Stimulated activated CD4-positive, alpha-beta T cell treated with anti-CD3 and anti-CD28 coated beads, Interleukin-15, amount 100 ng/mL, for 24 hours (primary cell): ENCODE data around the gene C10orf120.

ENCODE experiments used
- DNase-seq: peaks from one replicate; pipeline ENCODE4 v3.0.0-alpha.2; 2020

Gene C10orf120

DNA sequence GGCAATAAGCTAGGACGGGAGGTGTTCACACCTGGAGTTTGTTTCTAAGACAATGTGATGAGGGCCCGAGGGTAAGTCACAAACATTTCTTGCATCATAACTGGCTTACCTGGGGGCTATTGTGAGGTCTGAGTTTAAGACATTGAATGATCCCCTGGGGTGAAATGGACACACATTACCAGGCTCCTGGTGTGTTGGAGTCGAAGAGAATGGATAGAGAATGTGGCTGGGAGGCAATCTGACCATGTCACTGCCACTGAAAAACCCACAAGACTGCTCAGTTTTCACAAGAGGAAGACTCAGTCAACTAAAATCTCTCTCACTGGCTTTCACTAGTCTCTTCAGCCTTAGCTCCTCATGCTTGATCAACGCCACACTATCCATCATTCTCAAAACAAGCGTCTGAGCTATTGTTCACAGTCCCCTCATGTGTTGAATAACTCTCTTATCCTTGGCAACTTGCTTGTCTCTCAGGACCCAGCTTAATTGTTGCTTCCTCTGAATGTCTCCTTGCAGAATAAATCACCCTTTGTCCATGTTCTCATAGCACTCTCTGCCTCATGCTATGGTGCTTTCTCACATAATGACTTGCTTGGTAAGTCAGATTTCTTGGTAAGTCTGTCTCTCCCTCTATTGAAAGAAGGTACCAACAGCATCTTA, at the start of gene C10orf120:
TSS of gene C10orf120 (minus strand) at position 51 of the 660 bp plus-strand sequence. CDS start 56 bp downstream, outside the sequence.
- DNase-seq: no peak

DNA sequence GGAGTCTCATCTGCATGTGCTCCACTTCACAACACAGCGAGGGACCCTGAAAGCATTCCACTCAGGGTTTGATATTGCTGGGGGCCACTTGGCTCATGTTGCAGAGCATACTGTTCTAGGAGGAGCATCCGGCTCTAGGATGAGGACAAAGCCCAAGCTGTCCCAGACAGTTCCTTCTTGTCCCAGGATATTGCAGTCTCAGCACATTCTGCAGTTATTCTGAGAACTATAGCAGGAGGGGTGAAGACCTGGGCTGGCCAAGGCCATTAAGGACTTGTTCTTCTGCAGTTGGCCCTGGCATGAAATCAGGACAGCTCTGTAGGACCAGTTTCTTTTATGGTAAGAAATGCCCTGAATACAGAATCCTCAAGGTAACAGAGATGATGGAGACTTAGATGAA, 48.9 kb upstream of the C10orf120 start:
- no peak for DNase-seq

DNA sequence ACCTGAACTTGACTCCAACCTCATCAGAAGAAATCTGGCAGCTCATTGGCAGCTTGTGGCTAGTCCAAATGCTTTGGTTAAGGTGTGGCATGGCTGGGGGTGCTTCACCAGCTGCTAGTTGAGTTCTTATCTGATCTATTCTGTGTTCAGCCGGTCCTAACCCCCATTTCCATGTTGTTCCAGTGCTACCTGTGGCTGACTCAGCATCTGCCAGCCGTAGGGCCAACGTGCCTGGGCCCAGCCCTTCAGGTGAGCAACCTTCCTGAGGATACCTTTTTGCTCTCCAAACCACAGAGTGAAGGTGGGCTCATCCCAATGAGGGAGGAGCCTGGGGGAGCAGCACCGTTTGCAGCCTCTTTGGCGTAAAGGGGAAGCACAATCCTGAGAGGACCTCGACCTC, 46.8 kb upstream of the C10orf120 start:
- DNase-seq: no peak

DNA sequence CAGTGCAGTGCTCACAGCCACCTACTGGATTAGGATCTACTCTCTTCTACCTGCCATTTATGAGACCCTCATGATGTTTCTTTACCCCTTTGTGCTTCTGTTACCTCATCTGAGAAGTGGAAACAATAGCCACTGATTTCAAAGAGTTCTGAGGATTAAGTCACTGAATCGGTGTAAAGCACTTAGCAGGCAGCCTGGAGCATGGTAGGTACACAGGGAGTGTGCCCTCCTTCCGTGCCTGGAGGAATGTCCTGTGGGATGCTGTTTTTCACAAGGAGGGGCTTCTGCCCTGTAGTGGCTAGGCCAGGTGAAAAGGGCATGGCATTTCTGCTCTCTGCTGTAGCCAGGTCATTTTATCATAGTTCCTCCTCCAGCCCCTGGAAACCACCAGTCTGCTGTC, 44.6 kb upstream of the C10orf120 start:
- no peak for DNase-seq

DNA sequence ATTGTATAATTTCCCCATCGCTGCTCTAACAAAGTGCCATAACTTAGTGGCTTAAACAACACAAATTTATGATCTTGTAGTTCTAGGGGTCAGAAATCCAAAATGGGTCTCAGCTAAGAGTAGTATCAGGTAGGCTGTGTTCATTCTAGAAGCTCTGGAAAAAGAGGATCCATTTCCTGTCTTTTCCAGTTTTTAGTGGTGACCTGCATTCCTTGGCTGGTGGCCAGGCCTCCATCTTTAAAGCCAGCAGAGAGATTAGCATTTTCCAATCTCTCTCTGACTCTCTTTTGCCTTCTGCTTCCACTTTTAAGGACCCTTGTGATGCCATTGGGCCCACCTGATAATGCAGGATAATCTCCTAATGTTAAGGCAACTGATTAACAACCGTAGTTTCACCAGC, 41.0 kb upstream of the C10orf120 start:
- DNase-seq: no peak

DNA sequence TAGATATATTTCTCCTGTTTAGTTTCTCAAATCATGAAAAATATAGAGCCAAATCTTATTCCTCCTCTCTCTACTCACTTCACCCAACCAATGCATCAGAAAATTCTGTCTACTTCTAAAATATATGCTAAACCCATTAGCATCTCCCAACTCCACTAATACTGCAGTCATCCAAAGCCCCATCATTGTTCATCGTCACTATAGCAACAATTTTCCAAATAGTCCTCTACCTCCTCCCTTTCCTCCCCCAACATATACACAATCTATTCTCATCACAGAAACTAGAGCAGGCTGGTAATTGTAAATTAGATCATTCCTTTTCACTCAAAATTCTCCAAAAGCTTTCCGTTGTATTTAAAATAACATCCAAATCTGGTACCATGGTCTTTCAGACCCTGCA, 38.4 kb upstream of the C10orf120 start:
- DNase-seq: no peak

DNA sequence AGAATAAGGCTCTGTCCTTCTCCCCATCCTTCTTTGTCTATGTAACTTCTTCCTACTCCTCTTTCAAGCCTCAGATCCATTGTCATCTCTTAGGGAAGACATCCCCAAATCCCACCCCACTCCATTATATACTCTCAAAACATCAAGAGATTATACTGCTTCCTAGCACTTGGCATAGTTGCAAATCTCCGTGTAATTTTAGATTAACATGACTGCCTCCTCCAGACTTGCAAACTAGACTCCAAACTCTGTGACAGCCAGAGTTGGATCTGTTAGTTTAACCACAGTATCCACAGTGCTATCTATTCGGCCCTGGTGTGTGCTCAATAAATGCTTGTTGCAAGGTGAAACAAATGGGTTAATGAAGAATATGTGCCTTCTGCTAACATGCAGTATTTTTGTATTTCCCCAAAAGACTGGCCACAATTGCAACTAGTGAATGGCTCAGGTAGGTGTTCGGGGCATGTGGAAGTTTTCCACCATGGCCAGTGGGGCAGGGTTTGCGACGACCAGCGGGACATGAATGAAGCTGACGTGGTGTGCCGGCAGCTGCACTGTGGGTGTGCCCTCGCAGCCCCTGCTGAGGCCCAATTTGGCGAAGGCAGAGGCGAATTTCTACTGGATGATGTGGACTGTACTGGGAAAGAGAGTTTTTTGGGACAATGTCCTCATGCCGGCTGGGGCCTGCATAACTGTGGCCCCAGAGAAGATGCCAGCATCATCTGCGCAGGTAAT, 34.5 kb upstream of the C10orf120 start:
- DNase-seq: no peak

DNA sequence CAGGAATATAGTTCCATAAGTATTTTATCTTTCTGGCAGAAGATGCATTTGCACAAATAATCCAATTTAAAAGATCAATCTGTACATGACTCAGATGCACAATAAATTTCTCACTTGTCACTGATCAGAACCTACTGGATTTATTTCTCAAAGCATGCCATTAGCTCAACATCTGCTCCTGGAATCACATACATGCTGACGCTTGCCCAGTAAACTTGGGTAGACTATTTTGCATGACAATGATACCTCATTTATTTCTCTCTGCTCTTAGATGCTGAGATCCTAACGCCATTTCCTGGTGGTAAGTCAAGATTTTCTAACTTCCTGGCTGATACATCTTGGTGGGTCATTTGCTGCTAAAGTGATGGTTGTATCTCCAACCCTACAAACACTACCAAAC, 33.8 kb upstream of the C10orf120 start:
- DNase-seq: no peak

DNA sequence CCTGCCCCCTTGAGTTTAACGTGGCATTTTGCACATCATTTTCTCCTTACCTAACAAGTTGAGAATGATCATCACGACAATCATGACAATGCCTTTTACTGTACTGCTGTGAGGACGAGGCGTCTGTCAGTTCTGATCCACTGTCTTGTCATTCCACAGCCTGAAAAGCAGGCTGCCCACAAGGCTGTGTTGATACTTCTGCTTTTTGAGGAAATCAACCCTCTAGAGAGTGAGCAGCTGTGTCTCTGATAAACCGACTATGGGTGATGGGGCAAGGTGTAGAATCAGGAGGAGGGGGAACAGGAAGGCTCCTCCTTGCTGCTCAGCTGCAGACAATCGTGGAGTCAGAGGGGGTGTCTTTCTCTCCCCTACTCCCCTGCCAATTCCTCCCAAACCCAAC, 30.6 kb upstream of the C10orf120 start:
- no peak for DNase-seq

DNA sequence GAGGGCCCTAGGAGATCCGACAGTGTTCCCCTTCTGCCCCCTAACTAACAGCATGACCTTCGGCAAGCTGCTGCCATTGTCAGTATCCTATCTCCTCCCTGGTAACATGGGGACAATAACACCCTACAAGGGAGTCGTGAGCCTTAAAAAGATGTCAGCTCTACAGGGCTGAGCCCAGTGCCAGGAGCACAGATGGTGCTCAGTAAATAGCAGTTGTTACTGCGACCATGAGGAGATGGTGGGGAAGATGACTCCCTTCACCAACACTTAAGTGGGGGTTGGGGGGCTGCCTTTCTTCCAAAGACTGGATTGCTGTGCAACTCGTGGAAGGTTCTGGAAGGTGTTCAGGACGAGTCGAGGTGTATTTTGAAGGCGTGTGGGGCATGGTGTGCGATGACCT, 29.5 kb upstream of the C10orf120 start:
- no peak for DNase-seq

DNA sequence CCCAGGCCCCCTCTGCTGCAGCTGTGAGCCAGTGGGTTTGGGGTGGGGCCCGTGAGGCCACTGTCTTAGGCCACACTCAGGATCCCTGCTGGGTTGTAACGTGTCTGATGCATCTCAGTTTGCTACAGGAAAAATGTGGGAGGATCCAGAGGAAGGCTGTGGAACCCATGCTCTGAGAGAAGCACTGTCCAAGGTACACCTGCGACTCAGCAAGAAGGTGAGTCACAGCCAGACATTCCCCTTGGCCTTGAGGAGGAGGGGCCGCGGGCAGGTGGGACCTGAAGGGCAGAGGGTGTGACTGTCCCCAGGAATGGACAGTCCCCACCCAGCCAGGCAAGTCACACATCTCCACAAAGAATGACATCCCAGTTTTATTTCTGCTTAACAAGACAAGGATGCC, 27.8 kb upstream of the C10orf120 start:
- DNase-seq: no peak

DNA sequence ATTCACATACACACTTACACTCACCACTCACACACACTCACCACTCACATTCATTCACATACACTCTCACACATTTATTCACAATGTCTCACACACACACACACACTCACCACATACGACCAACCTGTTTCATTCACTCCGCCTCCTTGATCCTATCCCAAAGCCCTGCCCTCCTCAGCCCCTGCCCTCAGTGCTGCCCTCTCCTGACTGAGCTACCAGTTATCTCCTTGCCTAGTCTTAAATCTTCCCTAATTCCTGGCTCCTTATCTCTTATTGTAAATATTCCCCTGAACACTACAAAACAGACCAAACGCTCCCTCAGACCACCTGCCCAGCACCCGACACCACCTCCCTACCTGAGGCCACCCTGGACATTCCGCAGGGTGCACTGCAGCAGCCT, 26.1 kb upstream of the C10orf120 start:
- no peak for DNase-seq

DNA sequence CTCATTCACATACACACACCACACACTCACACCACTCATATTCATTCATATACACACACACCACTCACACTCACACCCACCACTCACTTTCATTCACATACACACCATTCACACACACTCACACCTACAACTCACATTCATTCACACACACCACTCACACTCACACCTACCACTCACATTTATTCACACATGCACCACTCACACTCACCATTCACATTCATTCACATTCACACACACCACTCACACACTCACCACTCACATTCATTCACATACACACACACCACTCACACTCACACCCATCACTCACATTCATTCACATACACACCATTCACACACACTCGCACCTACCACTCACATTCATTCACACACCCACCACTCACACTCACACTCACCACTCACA, 25.4 kb upstream of the C10orf120 start:
- DNase-seq: no peak

DNA sequence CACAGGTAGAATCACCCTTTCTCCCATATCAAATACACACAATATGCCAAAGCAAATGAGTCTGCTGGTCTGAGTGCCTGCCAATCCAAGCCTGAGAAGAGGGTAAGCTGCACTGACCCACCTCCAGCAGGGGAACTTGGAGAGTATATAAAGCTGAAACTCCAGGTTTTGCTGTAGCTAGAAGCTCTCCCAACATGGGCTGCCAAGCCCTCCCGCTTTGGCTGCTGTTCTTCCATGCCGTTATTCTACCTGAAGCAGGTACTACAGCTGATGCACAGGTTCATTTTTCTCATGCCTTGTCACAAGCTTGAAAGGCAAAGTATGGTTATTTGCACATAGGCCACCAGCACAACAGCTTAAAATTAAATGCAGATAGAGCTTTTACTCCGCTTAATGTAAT, 21.5 kb upstream of the C10orf120 start:
- DNase-seq: no peak

DNA sequence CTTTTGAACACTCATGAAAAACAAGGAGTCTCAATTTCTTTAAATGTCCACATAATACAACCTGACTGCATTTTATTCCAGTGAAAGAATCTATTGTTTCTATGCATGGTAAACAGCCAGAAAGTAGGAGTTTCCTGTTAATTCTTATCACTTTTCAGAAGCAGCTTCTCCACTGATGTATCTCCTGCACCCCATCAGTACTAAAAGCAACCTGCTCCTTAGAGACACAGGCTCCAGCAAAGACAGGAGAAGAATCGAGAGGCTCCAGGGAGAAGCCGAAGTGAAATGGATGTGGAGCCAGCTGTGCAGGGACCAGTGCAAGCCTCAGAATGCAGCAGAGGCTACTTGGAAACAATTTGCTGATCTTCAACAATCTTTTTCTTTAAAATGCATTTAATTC, 16.4 kb upstream of the C10orf120 start:
- DNase-seq: no peak

DNA sequence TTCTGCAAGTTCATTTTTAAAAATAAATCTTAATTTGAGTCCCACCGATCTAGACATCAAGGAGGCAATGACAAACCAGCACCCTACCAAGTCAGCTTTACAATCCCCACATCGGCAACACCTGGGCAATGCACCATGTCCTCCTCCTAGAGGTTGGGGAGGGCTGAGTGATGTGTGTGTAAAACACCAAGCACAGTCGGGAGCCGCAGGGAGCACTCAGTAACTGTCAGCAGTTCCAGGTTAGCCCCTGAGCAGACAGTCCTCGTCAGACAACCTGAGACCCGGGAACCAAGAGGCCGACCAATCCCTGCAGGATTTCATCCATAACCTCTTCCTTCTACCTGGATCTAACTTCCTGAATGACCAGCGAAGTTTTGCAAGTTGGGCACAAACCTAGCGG, 15.9 kb upstream of the C10orf120 start:
- DNase-seq: no peak

DNA sequence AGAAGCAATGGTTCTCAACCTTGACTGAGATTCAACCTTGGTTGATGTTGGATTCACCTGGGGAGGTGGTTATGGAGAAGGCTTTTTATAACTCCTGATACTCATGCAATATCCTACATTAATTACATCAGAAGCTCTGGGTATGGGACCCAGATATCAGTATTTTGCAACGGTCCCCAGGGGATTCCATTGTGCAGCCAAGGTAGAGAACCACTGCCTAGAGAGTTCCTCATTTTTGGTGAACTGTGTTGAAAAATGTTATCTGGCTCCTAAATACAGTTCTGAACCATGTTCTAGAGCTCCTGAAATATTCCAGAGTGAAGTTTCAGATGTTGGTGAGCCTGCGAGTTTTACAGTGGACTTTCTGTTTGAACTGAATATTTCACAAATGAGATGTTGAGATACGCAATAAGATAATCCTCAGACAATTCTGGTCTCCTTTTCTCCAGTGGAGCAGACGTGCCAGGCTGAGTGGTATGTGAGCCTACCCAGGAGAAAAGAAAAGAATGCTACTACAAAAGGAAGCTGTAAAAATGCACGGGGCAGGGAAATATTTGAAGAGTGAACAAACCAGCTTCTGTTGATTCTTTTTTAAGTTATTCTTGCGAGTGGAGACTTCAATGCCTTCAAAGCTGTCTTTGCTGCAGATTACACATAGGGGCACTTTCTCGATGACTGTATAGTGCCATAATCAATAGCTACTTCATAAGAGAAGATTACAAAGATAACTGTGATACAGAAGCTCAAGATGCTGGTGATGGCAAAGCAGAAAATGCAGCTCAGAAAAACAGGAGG, 13.6 kb upstream of the C10orf120 start:
- no peak for DNase-seq

DNA sequence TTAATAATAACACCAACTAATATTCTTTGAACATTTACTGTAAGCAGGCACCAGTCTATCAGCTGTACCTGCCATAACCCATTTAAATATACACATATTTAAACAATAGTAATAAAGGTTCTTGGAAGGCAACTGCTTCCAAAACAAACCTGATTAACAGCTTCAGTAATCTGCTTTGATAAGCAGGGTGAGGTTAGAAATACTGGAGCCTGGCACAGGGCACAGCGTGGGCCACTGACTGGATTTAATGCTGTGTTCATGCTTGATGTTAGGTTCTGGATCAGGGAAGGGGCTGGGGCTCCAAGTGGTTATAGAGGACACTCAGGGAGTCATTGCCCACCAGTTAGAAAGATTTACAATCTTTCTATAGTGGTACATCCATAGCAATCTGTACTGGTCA, 10.9 kb upstream of the C10orf120 start:
- no peak for DNase-seq

DNA sequence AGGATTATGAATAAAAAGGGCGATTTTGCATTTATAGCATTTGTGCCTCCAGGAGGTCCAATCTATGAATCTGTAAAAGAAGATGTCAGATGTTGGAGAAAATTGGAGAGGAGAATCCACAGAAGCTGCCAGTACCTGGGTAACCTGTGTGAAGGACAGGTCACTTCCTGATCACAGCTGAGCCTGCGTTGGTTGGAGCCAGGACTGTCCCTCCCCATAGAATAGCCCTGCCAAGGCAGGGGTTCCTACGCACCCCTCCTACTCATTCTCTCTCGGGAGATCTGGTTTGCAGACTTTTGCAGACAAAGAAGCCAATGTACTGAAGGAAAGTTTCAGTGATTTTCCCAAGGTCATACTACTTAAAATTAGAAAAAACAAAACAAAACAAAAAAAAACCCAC, 10.3 kb upstream of the C10orf120 start:
- DNase-seq: no peak

DNA sequence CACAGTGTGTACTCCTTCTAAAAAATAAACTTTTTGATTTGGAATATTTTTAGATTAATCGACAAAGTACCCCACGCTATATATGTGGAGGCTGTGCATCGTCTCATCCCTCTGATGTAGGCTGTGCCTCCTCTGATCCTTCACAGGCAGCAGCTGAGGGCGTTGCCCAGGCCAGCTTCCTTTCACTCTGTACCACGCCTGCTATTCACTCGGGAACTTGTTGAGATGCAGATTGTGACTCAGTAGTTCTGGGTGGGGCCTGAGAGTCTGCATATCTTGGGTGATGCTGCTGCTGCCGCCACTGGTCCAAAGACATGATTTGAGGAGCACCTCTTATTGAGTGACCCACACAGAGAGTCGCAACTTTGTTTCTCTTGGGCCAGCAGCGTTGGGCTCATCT, 7.9 kb upstream of the C10orf120 start:
- DNase-seq: no peak

DNA sequence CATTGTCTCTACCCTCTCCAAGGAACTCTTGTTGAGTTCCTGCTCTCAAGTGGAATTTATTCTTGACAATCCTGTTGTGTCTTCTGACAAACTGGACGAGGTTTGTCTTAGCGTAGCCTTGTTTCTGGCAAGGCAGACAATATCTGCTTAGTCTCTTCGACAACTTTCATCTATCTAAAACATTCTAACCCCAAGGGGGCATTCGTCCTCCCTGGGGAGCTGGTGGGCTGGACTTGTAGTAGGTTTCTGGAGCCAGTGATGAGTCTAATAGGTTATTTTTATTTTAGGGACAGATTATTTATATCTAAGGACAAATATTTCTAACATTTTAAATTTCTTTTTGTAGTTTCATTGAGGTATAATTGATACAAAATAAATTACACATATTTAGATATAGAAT, 7.3 kb upstream of the C10orf120 start:
- no peak for DNase-seq

DNA sequence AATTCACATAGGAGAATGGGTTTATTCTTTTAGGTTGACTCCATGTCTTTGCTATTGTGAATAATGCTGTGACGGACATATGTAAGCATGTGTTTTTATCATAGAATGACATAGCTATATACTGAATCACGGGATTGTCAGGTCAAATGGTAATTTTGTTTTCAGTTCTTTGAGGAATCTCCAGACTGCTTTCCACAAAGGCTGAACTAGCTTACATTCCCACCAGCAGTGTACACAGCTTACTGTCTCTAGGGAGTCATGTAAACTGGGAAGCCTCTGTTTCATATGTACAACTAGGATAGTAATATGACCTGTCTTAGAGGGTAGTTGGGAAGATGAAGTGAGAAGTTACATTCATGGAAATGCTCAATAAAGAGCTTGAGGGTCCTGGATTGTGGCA, 6.8 kb upstream of the C10orf120 start:
- no peak for DNase-seq

DNA sequence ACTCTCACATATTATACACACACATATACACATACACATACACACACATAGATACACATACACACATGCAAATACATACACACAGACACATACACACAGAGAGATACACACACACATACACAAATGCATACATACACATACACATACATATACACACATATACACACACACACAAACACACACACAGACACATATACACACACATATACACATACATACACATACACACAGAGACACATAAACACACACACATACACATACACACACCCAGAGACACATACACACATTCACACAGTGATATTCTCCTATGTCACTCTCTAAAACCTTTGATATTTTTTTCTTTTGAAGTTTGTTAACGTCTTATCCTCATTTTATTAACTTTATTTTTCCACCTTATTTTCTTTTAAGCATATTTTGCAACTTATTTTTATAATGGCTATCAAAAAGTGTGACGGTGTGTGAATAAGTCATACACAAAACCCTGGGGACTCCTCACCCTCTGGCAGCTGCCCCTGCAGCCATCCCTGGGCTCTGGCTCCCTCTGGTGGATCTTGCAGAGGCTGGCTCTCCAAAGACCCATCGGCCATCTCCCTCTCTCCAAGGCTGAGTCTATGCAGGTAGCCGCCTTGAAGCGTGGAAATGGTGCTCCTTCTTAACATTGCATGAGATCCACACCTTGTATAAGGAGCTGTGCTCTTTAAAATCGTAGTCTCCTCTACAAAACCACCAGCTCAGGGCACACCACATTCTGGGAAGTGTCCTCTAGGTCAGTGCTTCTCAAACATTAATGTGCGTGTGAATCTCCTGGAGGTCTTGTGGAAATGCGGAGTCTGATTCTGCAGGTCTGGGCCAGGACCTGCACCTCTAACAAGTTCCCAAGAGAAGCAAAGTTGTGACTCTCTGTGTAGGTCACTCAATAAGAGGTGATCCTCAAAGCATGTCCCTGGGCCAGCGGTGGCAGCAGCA, 4.1 kb upstream of the C10orf120 start:
- DNase-seq: peak; percentile 73
